Measurements from ENCODE around the gene NXN. TPM values are rescaled to one million over a fixed set of nuclear protein-coding genes. Genes with fewer than 3 reads are reported as not detected.
A peak's percentile ranks its signal among the peaks of the same experiment; 100 is the strongest.

The NXN gene
- total and polyA plus RNA-seq, 5 donors: 11.6 to 21.8 (median 15.2) TPM

DNA sequence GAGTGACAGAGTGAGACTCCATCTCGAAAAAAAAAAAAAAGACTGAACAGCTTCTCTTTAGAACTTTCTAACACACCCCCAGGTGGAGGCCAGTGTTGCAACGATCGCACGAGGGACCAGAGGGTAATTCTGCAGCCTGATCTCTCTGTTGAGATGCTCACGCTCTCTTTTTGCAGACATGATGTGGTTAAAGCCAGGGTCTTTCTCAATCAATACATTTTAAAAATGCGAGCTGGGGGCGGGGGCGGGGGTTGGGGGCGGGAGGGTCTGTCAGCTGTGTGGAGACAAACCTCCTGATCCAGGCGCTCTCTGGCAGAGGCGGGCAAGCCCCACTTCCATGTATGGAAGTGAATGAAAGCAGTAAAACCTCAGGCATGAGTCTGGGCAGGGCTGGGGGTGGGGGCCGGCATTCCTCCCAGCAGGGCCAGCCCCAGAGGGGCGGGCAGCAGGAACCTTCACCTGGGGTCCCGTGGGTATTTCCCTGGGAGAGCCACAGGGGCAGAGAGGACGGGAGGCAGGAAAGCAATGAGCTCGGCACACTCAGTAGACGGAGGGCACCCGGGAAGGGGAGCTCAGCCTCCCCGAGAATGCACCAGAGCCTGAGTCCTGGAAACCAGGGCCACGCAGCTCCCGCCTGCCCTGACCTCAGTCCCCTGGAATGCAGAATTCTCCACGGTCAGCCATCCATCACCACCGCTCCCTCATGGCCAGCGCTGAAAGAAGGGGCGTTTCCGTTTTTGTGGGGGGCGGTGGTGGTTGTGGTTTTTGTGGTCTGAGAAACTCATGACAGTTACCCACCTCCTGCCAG is 28.0 kb downstream of the NXN start:
- H3K4me1 ChIP-seq (ENCODE audit: control insufficient read depth, insufficient read depth, low read length): no peaks in the 10 kb centered on the region
- 35% methylated on average over 27 of the region's 27 CpGs for WGBS
- no peak overlapping the region for H3K27ac ChIP-seq (ENCODE audit: low read length)
- no peaks in the 10 kb centered on the region for H3K27me3 ChIP-seq (ENCODE audit: control insufficient read depth, insufficient read depth)
- H3K4me3 ChIP-seq (ENCODE audit: low read length): peak overlapping the region; percentile 7
- DNase-seq (peak; percentile 33 to 56 (median 33)), ATAC-seq (peak; percentile 52 to 60)
- intact Hi-C loops (cut with DNase I): no loop called here
- no peaks in the 10 kb centered on the region for H3K9me3 ChIP-seq (ENCODE audit: control insufficient read depth, low read length)

DNA sequence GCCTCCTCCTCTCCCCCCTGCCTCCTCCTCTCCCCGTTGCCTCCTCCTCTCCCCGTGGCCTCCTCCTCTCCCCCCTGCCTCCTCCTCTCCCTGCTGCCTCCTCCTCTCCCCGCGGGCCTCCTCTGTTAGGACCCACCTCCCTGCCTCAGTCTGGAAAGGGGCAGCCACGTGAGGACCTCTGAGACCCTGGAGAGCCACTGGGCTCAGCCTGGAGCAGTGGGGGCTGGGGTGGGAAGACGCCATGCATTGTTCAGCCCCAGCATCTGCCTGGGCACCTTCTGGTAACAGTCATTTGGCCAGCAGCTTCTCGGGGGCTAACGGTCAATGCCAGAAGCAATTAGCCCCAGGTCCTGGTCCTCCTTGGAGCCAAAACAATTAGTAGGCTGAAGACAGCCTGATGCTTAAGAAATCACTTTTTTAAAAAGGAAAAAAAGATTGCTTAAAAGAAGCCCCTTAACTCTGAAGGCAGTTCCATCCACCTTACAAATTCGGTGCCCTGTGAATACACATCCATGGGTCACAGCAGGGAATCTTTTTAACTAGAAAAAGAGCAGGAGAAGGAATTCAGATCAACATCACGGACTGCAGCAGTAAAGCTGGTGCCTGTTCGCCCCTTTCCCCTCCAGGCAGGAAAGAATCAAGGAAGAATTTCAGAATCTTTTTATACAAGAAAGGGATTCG is 29.8 kb downstream of the NXN start:
- 71% methylated on average over 11 of the region's 12 CpGs for WGBS
- Histone ChIP-seq H3K27me3 (ENCODE audit: control insufficient read depth, insufficient read depth) (no peaks in the 10 kb centered on the region), H3K27ac (ENCODE audit: low read length) (no peak overlapping the region), H3K4me3 (ENCODE audit: low read length) (no peak overlapping the region), H3K9me3 (ENCODE audit: control insufficient read depth, low read length) (no peaks in the 10 kb centered on the region), H3K4me1 (ENCODE audit: control insufficient read depth, insufficient read depth, low read length) (no peaks in the 10 kb centered on the region)
- intact Hi-C loops (cut with DNase I): no loop called here
- ATAC-seq: no peak
- DNase-seq: peak in 1 of 3 donors; percentile 22

DNA sequence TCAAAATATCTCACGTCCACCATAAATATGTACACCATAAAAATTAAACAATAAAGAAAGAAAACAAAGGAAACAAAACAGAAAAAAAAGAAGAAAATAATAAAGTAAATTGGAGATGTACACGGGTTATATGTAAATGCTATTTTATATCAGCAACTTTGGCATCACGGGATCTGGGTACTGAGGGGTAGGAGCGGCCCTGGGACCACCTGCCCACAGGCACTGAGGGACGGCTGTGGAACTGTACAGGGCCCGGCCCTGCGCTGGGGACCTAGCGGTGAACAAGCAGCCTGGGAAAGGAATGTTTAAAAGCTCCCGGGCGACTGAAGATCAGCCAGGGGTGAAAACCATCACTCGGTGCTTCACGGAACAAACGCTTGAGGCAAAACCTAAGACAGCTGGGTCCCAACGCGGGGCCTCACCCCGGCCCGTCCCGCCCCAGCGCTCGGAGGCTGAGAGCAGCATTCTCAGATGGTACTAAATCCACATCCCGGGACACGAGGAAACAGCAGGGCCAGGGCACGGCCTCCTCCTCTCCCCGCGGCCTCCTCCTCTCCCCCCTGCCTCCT is 31.2 kb downstream of the NXN start:
- Histone ChIP-seq H3K9me3 (ENCODE audit: control insufficient read depth, low read length) (no peaks in the 10 kb centered on the region), H3K4me1 (ENCODE audit: control insufficient read depth, insufficient read depth, low read length) (no peaks in the 10 kb centered on the region), H3K27me3 (ENCODE audit: control insufficient read depth, insufficient read depth) (no peaks in the 10 kb centered on the region), H3K27ac (ENCODE audit: low read length) (no peak overlapping the region), H3K4me3 (ENCODE audit: low read length) (no peak overlapping the region)
- DNase-seq (peak in 1 of 3 donors; percentile 57), ATAC-seq (no peak)
- WGBS: 90% methylated on average over 25 of the region's 25 CpGs
- intact Hi-C loops (cut with DNase I): no loop called here

DNA sequence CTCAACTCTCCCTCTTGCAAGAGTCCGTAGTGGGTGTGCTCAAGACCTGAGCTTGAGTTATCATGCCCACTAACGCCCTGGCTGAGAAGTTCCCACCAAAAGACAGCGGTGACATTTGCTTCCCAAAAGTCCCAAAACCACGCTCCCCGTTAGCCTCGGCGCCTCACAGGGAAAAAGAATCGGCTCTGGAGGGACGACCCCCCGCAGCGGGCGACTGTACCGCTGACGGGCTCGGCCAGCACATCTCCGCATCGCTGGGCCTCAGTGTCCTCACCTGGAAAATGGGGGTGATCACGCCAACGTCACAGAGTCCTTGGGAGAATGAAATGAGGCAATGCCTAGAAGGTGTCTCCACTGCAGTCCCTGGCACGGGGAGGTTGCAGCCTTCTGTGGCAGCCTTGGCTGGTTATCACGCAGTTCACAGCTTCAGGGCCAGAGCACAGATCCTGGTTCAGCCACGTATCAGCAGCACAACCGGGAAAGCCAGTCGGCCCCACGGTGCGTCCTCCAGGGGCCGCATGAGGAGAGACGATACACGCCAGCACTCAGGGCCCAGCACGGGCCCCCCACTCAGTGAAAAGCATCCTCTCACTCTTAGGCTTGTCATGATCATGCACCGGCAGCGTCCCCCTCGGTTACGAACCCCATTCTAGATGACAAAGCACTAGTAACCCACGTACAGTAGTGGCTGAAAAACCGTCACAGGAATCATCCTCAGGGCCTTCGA is 32.9 kb downstream of the NXN start:
- 97% methylated on average over 37 of the region's 37 CpGs for WGBS
- Histone ChIP-seq H3K4me1 (ENCODE audit: control insufficient read depth, insufficient read depth, low read length) (no peaks in the 10 kb centered on the region), H3K9me3 (ENCODE audit: control insufficient read depth, low read length) (no peaks in the 10 kb centered on the region), H3K4me3 (ENCODE audit: low read length) (no peak overlapping the region), H3K27ac (ENCODE audit: low read length) (no peak overlapping the region), H3K27me3 (ENCODE audit: control insufficient read depth, insufficient read depth) (no peaks in the 10 kb centered on the region)
- DNase-seq: no peak
- intact Hi-C loops (cut with DNase I): no loop called here
- no peak for ATAC-seq

DNA sequence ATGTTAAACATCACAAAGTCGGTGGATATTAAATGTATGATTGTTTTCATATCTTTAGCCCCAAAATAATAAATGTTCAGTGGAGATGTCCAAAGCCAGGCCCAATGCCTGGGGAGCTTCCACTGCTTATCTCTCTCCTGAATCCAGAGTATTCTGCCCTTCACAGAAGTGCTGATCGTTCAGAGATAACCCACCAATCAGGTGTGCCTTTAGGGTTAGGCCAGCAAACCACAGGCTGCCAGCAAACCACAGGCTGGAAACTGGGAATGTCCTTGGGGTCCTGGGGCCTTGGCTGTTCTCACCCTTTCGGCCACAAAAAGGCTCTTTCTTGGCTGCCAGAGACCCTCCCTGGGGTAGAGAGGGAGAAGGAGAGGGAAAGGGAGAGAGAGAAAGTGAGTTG is 33.9 kb downstream of the NXN start:
- Histone ChIP-seq H3K4me3 (ENCODE audit: low read length) (no peak overlapping the region), H3K9me3 (ENCODE audit: control insufficient read depth, low read length) (no peaks in the 10 kb centered on the region), H3K4me1 (ENCODE audit: control insufficient read depth, insufficient read depth, low read length) (no peaks in the 10 kb centered on the region), H3K27me3 (ENCODE audit: control insufficient read depth, insufficient read depth) (no peaks in the 10 kb centered on the region), H3K27ac (ENCODE audit: low read length) (no peak overlapping the region)
- ATAC-seq (no peak), DNase-seq (no peak)
- WGBS: 75% methylated on average over 3 of the region's 3 CpGs
- intact Hi-C loops (cut with DNase I): no loop called here

DNA sequence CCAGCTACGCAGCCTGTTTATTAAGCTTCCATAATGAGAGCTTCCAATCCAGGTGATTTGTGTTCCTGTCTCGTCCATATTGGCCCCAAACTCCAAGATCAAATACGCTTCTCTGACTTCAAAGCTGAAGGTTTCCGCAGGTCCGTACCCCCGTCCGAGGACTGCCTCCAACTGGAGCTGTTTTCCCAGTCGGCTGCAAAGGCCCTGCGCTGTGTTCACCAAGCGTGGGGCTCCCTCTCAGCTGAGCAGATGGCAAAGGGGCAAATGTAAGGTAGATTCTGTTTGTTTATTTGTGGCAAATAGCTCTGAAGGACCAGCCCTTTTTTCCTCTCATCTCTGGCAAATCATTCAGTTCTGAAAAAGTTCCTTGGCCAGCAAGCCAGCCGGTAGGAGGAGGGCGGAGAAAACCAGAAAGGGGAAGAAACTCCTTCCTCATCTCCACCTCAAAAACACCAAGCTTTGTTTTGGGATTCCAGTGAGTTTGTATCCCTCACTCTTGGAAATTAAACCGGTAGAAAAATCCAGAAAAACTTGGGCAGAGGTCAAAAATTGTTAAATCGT is 35.2 kb downstream of the NXN start:
- H3K27me3 ChIP-seq (ENCODE audit: control insufficient read depth, insufficient read depth): no peaks in the 10 kb centered on the region
- no peak for DNase-seq
- ATAC-seq: no peak
- H3K4me1 ChIP-seq (ENCODE audit: control insufficient read depth, insufficient read depth, low read length): no peaks in the 10 kb centered on the region
- intact Hi-C loops (cut with DNase I): no loop called here
- WGBS: 75% methylated on average over 14 of the region's 14 CpGs
- H3K27ac ChIP-seq (ENCODE audit: low read length): no peak overlapping the region
- H3K9me3 ChIP-seq (ENCODE audit: control insufficient read depth, low read length): no peaks in the 10 kb centered on the region
- H3K4me3 ChIP-seq (ENCODE audit: low read length): no peak overlapping the region

DNA sequence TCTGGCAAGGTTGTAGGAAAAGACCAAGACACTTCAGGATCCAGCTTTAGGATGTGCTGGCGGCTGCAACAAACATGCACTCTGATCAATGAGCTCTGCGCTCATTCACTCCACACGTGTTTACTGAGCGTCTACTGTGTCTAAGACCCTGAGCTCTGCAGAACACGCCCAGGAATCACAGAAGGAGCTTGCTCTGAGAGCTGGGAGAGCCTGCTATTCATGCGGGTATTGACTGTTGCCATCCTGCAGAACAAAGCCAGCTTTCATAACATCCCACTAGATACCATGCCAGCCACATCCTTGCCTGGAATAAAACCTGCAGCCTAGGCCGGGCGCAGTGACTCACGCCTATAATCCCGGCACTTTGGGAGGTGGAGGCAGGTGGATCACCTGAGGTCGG is 44.1 kb downstream of the NXN start:
- Histone ChIP-seq H3K27ac (ENCODE audit: low read length) (no peak overlapping the region), H3K9me3 (ENCODE audit: control insufficient read depth, low read length) (no peaks in the 10 kb centered on the region), H3K4me3 (ENCODE audit: low read length) (no peak overlapping the region), H3K4me1 (ENCODE audit: control insufficient read depth, insufficient read depth, low read length) (peaks cover 6% of the 10 kb centered on the region), H3K27me3 (ENCODE audit: control insufficient read depth, insufficient read depth) (no peaks in the 10 kb centered on the region)
- intact Hi-C loops (cut with DNase I): no loop called here
- no peak for DNase-seq
- 88% methylated on average over 11 of the region's 11 CpGs for WGBS
- ATAC-seq: no peak

DNA sequence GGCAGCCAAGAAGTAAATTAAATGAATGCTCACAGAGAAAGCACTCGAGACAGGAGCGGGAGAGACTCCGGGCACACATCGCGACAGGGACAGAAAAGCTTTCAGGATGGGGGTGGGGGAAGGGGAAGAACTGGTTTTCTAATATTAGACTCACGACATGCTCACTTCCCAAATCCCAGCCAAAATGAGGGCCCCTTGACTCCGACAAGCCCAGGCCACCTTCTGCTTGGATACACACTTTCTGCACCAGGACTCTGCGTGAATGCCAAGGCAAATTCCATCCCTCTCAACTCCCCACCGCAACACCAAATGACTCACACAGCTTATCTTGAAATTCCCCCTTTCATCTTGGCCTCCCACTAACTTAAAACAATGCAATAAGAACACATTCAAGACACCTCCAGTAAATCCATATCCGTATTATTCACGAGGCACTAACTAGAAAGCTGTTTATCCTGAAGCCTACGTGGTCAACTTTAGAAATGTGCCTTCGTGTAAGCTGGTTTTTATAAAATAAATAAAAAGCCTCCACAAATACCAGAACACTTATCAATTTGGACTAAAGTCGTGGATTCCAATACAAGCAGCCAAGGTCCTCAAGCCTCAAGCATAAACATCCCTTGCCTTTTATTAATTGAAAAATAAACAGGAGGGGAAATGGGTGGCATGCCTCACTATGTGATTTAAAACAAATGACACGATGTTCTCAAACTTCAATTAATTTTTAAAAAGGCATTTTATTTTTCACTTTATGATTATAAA is 46.1 kb downstream of the NXN start:
- Histone ChIP-seq H3K4me3 (ENCODE audit: low read length) (no peak overlapping the region), H3K27me3 (ENCODE audit: control insufficient read depth, insufficient read depth) (no peaks in the 10 kb centered on the region), H3K27ac (ENCODE audit: low read length) (no peak overlapping the region), H3K4me1 (ENCODE audit: control insufficient read depth, insufficient read depth, low read length) (peaks cover 6% of the 10 kb centered on the region), H3K9me3 (ENCODE audit: control insufficient read depth, low read length) (no peaks in the 10 kb centered on the region)
- WGBS: 22% methylated on average over 15 of the region's 15 CpGs
- DNase-seq: no peak
- ATAC-seq: peak; percentile 61 to 87
- intact Hi-C loops (cut with DNase I): no loop called here

DNA sequence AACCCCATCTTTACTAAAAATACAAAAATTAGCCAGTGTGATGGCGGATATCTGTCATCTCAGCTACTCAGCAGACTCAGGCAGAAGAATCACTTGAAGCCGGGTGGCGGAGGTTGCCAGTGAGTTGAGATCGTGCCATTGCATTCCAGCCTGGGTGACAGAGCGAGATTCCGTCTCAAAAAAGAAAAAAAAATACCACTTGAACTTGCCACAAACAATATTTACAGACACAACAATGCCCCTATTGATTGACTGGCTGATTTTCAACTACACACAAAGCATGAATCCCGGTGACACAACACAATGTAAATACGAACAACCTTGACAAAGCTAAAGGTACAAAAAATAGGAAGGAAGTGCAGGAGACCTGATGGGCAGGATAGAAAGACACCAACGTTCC is 49.3 kb downstream of the NXN start:
- intact Hi-C loops (cut with DNase I): no loop called here
- no peak overlapping the region for H3K27ac ChIP-seq (ENCODE audit: low read length)
- no peak for ATAC-seq

DNA sequence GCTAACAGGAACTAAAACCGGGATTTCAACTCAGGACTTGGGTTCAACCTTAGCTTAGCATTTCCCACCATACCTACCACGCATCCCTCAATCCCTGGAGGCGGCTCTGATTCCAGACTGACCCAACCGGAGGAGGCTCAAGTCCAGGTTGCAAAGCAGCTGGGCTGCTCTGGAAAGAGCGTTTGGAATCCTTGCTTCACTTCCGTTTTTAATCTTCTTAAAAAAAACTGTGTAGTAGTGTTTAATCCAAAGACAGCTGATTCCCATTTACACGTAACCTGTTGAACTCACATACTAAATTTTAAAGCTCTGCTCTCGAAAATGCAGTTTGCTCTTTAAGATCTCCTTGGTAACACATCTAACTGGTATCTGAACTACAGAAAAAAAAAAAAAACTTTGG is 50.0 kb downstream of the NXN start:
- DNase-seq (no peak), ATAC-seq (no peak)
- H3K27ac ChIP-seq (ENCODE audit: low read length): no peak overlapping the region
- peaks cover 6% of the 10 kb centered on the region for H3K4me1 ChIP-seq (ENCODE audit: control insufficient read depth, insufficient read depth, low read length)
- no peaks in the 10 kb centered on the region for H3K27me3 ChIP-seq (ENCODE audit: control insufficient read depth, insufficient read depth)
- intact Hi-C loops (cut with DNase I): no loop called here
- 65% methylated on average over 8 of the region's 8 CpGs for WGBS
- no peak overlapping the region for H3K4me3 ChIP-seq (ENCODE audit: low read length)
- H3K9me3 ChIP-seq (ENCODE audit: control insufficient read depth, low read length): no peaks in the 10 kb centered on the region

More for the DNA sequence above, 49.3 kb downstream of the NXN start:
- 71% methylated on average over 9 of the region's 9 CpGs for whole genome bisulfite sequencing
- H3K4me3 ChIP-seq (ENCODE audit: low read length): no peak overlapping the region
- no peaks in the 10 kb centered on the region for H3K27me3 ChIP-seq (ENCODE audit: control insufficient read depth, insufficient read depth)
- no peaks in the 10 kb centered on the region for H3K9me3 ChIP-seq (ENCODE audit: control insufficient read depth, low read length)
- H3K4me1 ChIP-seq (ENCODE audit: control insufficient read depth, insufficient read depth, low read length): peaks cover 6% of the 10 kb centered on the region
- DNase-seq: no peak

Data from right cardiac atrium (tissue), 5 donors.